GM12878 (cell line): ENCODE data around the gene HDGF. TPM values are rescaled to one million over a fixed set of nuclear protein-coding genes. Genes with fewer than 3 reads are reported as not detected.
A peak's percentile ranks its signal among the peaks of the same experiment; 100 is the strongest.

Source experiments
- ATAC-seq: fragments of 200-7000 bp; cut with Tn5 transposase; 3 replicates; pipeline ENCODE4 v1.9.1; 2020; ENCODE audit warnings: mild to moderate bottlenecking, moderate library complexity
- BruUV-seq: library from RNA; stranded (reverse); fragments of 400-500 nt; replicated peaks from 2 replicates; lab custom pipeline; 2021; lab: Mats Ljungman, UMichigan
- CTCF ChIA-PET: fragments of 300-600 bp; sonication (Branson Sonifier 250); formaldehyde crosslinking; extraction: SDS; loops from one replicate; lab custom pipeline; 2021; ENCODE audit warnings: inconsistent platforms; lab: Yijun Ruan, JAX
- POLR2A ChIA-PET: fragments of 350-600 bp; formaldehyde crosslinking; extraction: SDS; loops from one replicate; lab custom pipeline; 2021; ENCODE audit warnings: inconsistent platforms; lab: Charles Lee
- RAD21 ChIA-PET: fragments of 300-600 bp; sonication (Branson Sonifier 250); formaldehyde crosslinking; loops from one replicate; lab custom pipeline; 2023; ENCODE audit warnings: antibody characterized with exemption; ENCODE audit not compliant: unreplicated experiment; lab: Charles Lee
- SMC1A ChIA-PET: fragments of 300-600 bp; sonication (Branson Sonifier 250); formaldehyde crosslinking; loops from one replicate; lab custom pipeline; 2023; ENCODE audit not compliant: unreplicated experiment, uncharacterized antibody; lab: Charles Lee
- DNase-seq: peaks from one replicate; pipeline ENCODE4 v3.0.0-alpha.2; 2011; ENCODE audit warnings: low read depth, low spot score
- FAIRE-seq: peaks from 3 replicates; lab custom pipeline; 2011; peaks lifted over from hg19 to GRCh38; lab: Jason Lieb, UNC
- H2AFZ ChIP-seq: 2 replicates; pipeline ENCODE4 v1.6.0; 2011; ENCODE audit warnings: low read depth, low read length, control low read depth; ENCODE audit not compliant: control insufficient read depth
- H3K27ac ChIP-seq: 2 replicates; pipeline ENCODE4 v1.5.1; 2011; ENCODE audit warnings: control low read depth; ENCODE audit not compliant: control insufficient read depth, insufficient read depth
- H3K27me3 ChIP-seq, 2 experiments: replicated peaks in 1 of 2; 2 replicates each; pipeline versions ENCODE4 v1.6.0 to v1.6.1; 2011; ENCODE audit warnings: low read length in 1 of 2; ENCODE audit not compliant: control insufficient read depth in 2 of 2, insufficient read depth in 2 of 2
- H3K36me3 ChIP-seq, 2 experiments: 2 replicates each; pipeline ENCODE4 v1.5.1; 2011; ENCODE audit warnings: low read length in 1 of 2; ENCODE audit not compliant: control insufficient read depth in 2 of 2, insufficient read depth in 2 of 2
- H3K4me1 ChIP-seq: 2 replicates; pipeline ENCODE4 v1.6.1; 2011; ENCODE audit warnings: mild to moderate bottlenecking, low read length, moderate library complexity, mixed read lengths; ENCODE audit not compliant: control insufficient read depth, insufficient read depth
- H3K4me2 ChIP-seq: 2 replicates; pipeline ENCODE4 v1.6.0; 2011; ENCODE audit warnings: control low read depth; ENCODE audit not compliant: control insufficient read depth, insufficient read depth
- H3K4me3 ChIP-seq: fragments of 200-600 bp; sonication (generic); 2 replicates; pipeline ENCODE4 v1.5.1; 2016
- H3K79me2 ChIP-seq: 2 replicates; pipeline ENCODE4 v1.6.0; 2011; ENCODE audit warnings: low read length; ENCODE audit not compliant: control insufficient read depth, insufficient read depth
- H3K9ac ChIP-seq: 2 replicates; pipeline ENCODE4 v1.8.0; 2011; ENCODE audit warnings: low read length, control low read depth, mixed read lengths; ENCODE audit not compliant: control insufficient read depth, insufficient read depth
- H3K9me3 ChIP-seq: replicated peaks from 3 replicates; pipeline ENCODE4 v1.5.1; 2011; ENCODE audit warnings: mild to moderate bottlenecking, low read length; ENCODE audit not compliant: control insufficient read depth, insufficient read depth
- H4K20me1 ChIP-seq: 2 replicates; pipeline ENCODE4 v1.6.0; 2011; ENCODE audit not compliant: control insufficient read depth, insufficient read depth
- BACH1 ChIP-seq: fragments of 450-650 bp; IDR thresholded peaks from 2 replicates; pipeline ENCODE4 v1.6.1; 2017; ENCODE audit warnings: mild to moderate bottlenecking, borderline replicate concordance
- BHLHE40 ChIP-seq, 2 experiments: fragments of 450-650 bp in 1 of 2; IDR thresholded peaks; 2 replicates each; pipeline ENCODE4 v1.6.1; 2011 to 2017; ENCODE audit warnings: low read depth in 2 of 2, borderline replicate concordance in 1 of 2, improper control_type of control experiment in 1 of 2, low read length in 1 of 2, mild to moderate bottlenecking in 1 of 2
- CHD4 ChIP-seq: fragments of 200-600 bp; sonication (generic); IDR thresholded peaks from 2 replicates; pipeline ENCODE4 v1.6.1; 2016; ENCODE audit warnings: mild to moderate bottlenecking
- DPF2 ChIP-seq: fragments of 450-650 bp; IDR thresholded peaks from 2 replicates; pipeline ENCODE4 v1.6.1; 2017; ENCODE audit warnings: mild to moderate bottlenecking
- KLF5 ChIP-seq: fragments of 450-650 bp; IDR thresholded peaks from 2 replicates; pipeline ENCODE4 v1.6.1; 2014; ENCODE audit warnings: mild to moderate bottlenecking; ENCODE audit not compliant: partially characterized antibody
- NFYB ChIP-seq: IDR thresholded peaks from 2 replicates; pipeline ENCODE4 v1.6.1; 2011; ENCODE audit warnings: low read depth, mild to moderate bottlenecking, low read length, improper control_type of control experiment, moderate library complexity; ENCODE audit not compliant: insufficient read depth
- RAD21 ChIP-seq: IDR thresholded peaks from 2 replicates; pipeline ENCODE4 v1.6.1; 2011; ENCODE audit warnings: mild to moderate bottlenecking, low read depth, low read length, moderate library complexity; ENCODE audit not compliant: insufficient read depth
- RELA ChIP-seq: fragments of 450-650 bp; IDR thresholded peaks from 2 replicates; pipeline ENCODE4 v1.8.0; 2014; ENCODE audit warnings: borderline replicate concordance; ENCODE audit not compliant: partially characterized antibody
- SMC3 ChIP-seq: IDR thresholded peaks from 2 replicates; pipeline ENCODE4 v1.6.1; 2011; ENCODE audit warnings: low read length, improper control_type of control experiment, borderline replicate concordance
- SRF ChIP-seq, 2 experiments: IDR thresholded peaks; 2 replicates each; pipeline ENCODE4 v1.6.1; 2011; ENCODE audit warnings: low read depth in 2 of 2, low read length in 2 of 2, mild to moderate bottlenecking in 1 of 2, moderate library complexity in 1 of 2
- YBX1 ChIP-seq: fragments of 450-650 bp; IDR thresholded peaks from 2 replicates; pipeline ENCODE4 v1.6.1; 2016; ENCODE audit warnings: antibody characterized with exemption
- ZBED1 ChIP-seq: IDR thresholded peaks from 2 replicates; pipeline ENCODE4 v1.6.1; 2016; ENCODE audit warnings: borderline replicate concordance
- ZZZ3 ChIP-seq: IDR thresholded peaks from 2 replicates; pipeline ENCODE4 v1.6.1; 2011; ENCODE audit warnings: low read depth; ENCODE audit not compliant: control insufficient read depth, insufficient read length
- WGBS: methylation state at CpG from one replicate; pipeline ENCODE4 v1.1.6; 2016; ENCODE audit warnings: low lambda C conversion rate; ENCODE audit not compliant: insufficient replicate concordance, insufficient coverage; ENCODE audit errors: missing lambda C conversion rate; 5-methylcytosine and 5-hydroxymethylcytosine counted together
- in situ Hi-C: fragments of 300-500 bp; cut with MboI; formaldehyde crosslinking; loops from 9 replicates; pipeline ENCODE4 v1.14.3; 2018; ENCODE audit warnings: mixed read lengths
- intact Hi-C: fragments of 100-400 bp; cut with micrococcal nuclease; formaldehyde crosslinking; loops from one replicate; pipeline ENCODE4 v1.14.2; 2022; ENCODE audit not compliant: unreplicated experiment
- polyA plus RNA-seq, 11 experiments: library from polyadenylated mRNA; depleted of rRNA in 4 of 11; unstranded in 6 of 11; stranded (reverse) in 5 of 11; fragments of >200 nt; fragmentation: Nextera tagmentation in 4 of 11; fragmentation: Illumina TruSeq in 1 of 11; extraction: Ambion mirVana in 4 of 11; extraction: Trizol in 1 of 11; gene quantifications; 1 replicate in 1 of 11; 2 replicates in 10 of 11; pipeline versions ENCODE4 v1.2.1 to v1.2.3, GENCODE V29; 2011 to 2016; ENCODE audit warnings: inconsistent platforms in 2 of 11, missing spikeins in 2 of 11, low read depth in 1 of 11
- total RNA-seq, 4 experiments: library from RNA; depleted of rRNA in 3 of 4; stranded (reverse); fragments of >200 nt in 3 of 4; fragmentation: Illumina TruSeq in 1 of 4; extraction: Trizol in 1 of 4; gene quantifications; 2 replicates each; pipeline versions ENCODE4 v1.2.1 to v1.2.3, GENCODE V29; 2013 to 2021
- TF ChIP-seq, protein P1 (sequence below): fragments of 450-650 bp; IDR thresholded peaks from 2 replicates; pipeline ENCODE4 v1.6.1; 2017; ENCODE audit warnings: mild to moderate bottlenecking, moderate library complexity

Gene HDGF
- total and polyA plus RNA-seq, 10 of the 15 experiments (the other 5 are each of a cell fraction or from before 2014, with no cell fraction given) = 28.3 to 372 (median 209) TPM

DNA sequence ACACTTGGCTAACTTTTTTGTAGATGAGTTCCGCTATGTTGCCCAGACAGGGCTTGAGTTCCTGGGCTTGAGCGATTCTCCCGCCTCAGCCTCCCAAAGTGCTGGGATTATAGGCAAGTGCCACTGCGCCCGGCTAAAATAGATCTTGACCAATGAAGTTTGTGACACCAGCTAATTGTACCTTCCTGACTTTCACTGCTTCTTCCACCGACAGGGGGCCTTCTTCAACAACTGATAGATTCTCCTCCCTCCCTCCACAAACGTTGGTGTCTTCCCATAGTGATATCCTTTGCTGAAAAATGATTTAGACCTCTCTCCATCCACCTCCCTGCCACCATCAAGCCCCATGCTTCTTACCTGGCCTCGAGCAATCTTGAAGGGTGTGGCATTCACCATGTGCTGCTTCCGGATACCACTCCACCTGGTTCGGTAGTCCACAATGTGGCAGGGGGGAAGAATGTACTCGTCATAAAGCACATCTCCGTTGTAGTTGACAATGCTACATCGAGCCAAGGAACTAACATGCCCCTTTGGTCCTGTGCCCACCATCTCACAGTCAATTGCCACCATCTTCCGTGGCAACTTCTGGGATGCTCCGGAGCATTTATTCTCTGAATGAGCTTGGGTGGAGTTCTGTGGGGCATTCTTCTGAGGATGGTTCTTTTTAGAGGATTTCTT, 24.8 kb downstream of the HDGF start (continued):
- 0 out of 4 replicates have a peak, but pooled peaks of 1 of the 2 experiments have one; percentile 5 for TF ChIP-seq BHLHE40 (IDR thresholded peaks at IDR 0.05; ENCODE audit: borderline replicate concordance in 1 of 2, low read depth in 2 of 2, low read length in 1 of 2)
- peak; percentile 62; the same call in 1 of the 2 replicates for TF ChIP-seq SMC3
- peak; percentile 73 for TF ChIP-seq RAD21
- peak; percentile 12 for TF ChIP-seq RELA

GRCh38 chr1:156725683-156726280, 25.7 kb downstream of the HDGF start:
- under 1% methylated on average over 18 of the region's 18 CpGs for WGBS
- Histone ChIP-seq H3K4me3 (peak overlapping the region; percentile 100), H3K4me1 (peaks cover 21% of the 10 kb centered on the region), H3K27ac (peak overlapping the region; percentile 25), H3K36me3 (peaks cover 16 to 35% of the 10 kb centered on the region in 2 experiments), H4K20me1 (peaks cover 7% of the 10 kb centered on the region), H3K9me3 (no peaks in the 10 kb centered on the region), H2AFZ (no peak overlapping the region), H3K9ac (peak overlapping the region; percentile 98), H3K4me2 (peak overlapping the region; percentile 99), H3K27me3 (no peaks in the 10 kb centered on the region), H3K79me2 (peaks cover 83% of the 10 kb centered on the region)
- in situ Hi-C loops = no loop called here
- ChIA-PET RAD21 (interaction anchor here (0.6 to 7.1 kb wide), 47 partner anchors 14 to 454 kb away, joined by 3 to 173 read pairs (median 5); partner anchors contain the start of genes CRABP2, HDGF, INSRR and MRPL24), POLR2A (interaction anchor here (0.7 to 7.0 kb wide), 12 partner anchors 11 to 158 kb away, joined by 3 to 75 read pairs (median 6); partner anchors contain the start of genes HDGF, MRPL24, NTRK1 and PRCC), SMC1A (interaction anchor here (0.6 to 10.0 kb wide), 43 partner anchors 11 to 270 kb away, joined by 3 to 168 read pairs (median 8); partner anchors contain the start of genes CRABP2, HDGF, INSRR and MRPL24), CTCF (interaction anchor here (0.6 to 11.2 kb wide), 72 partner anchors 11 to 621 kb away, joined by 3 to 433 read pairs (median 6); partner anchors contain the start of genes CRABP2, HAPLN2, HDGF and INSRR)
- FAIRE-seq (peak; percentile 70), DNase-seq (peak; percentile 64), ATAC-seq (peak; percentile 73)
- no TSS peak for BruUV-seq
- intact Hi-C loops = loop anchor here (1.0 to 10.0 kb wide), 6 partner anchors 27 to 165 kb away; partner anchors contain the start of gene NTRK1
- no peak for TF ChIP-seq CHD4
- peak; percentile 80 for TF ChIP-seq SMC3
- TF ChIP-seq, protein P1, sequence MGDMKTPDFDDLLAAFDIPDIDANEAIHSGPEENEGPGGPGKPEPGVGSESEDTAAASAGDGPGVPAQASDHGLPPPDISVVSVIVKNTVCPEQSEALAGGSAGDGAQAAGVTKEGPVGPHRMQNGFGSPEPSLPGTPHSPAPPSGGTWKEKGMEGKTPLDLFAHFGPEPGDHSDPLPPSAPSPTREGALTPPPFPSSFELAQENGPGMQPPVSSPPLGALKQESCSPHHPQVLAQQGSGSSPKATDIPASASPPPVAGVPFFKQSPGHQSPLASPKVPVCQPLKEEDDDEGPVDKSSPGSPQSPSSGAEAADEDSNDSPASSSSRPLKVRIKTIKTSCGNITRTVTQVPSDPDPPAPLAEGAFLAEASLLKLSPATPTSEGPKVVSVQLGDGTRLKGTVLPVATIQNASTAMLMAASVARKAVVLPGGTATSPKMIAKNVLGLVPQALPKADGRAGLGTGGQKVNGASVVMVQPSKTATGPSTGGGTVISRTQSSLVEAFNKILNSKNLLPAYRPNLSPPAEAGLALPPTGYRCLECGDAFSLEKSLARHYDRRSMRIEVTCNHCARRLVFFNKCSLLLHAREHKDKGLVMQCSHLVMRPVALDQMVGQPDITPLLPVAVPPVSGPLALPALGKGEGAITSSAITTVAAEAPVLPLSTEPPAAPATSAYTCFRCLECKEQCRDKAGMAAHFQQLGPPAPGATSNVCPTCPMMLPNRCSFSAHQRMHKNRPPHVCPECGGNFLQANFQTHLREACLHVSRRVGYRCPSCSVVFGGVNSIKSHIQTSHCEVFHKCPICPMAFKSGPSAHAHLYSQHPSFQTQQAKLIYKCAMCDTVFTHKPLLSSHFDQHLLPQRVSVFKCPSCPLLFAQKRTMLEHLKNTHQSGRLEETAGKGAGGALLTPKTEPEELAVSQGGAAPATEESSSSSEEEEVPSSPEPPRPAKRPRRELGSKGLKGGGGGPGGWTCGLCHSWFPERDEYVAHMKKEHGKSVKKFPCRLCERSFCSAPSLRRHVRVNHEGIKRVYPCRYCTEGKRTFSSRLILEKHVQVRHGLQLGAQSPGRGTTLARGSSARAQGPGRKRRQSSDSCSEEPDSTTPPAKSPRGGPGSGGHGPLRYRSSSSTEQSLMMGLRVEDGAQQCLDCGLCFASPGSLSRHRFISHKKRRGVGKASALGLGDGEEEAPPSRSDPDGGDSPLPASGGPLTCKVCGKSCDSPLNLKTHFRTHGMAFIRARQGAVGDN = no peak
- TF ChIP-seq SRF (IDR thresholded peaks at IDR 0.05; ENCODE audit: low read depth in 2 of 2, low read length in 2 of 2) = no peak
- no peak for TF ChIP-seq RELA
- no peak for TF ChIP-seq DPF2
- no peak for TF ChIP-seq ZBED1
- TF ChIP-seq NFYB = no peak
- TF ChIP-seq BACH1 = no peak; the same call in 1 of the 2 replicates
- TF ChIP-seq ZZZ3 = no peak
- no peak for TF ChIP-seq KLF5
- TF ChIP-seq YBX1 = no peak
